H1 (cell line): ENCODE results near the gene ISG15. TPM values are rescaled to one million over a fixed set of nuclear protein-coding genes. Genes with fewer than 3 reads are reported as not detected.

ENCODE experiments used
- EGR1 ChIP-seq: IDR thresholded peaks from 2 replicates; pipeline ENCODE4 v1.6.1; 2011; ENCODE audit warnings: low read depth, low read length, borderline replicate concordance
- EZH2 ChIP-seq: fragments of 200-600 bp; sonication (generic); IDR thresholded peaks from 2 replicates; pipeline ENCODE4 v1.7.1; 2012; ENCODE audit warnings: low read depth, mild to moderate bottlenecking, moderate library complexity, low read length, inconsistent platforms; ENCODE audit not compliant: severe bottlenecking
- GTF2F1 ChIP-seq: IDR thresholded peaks from 2 replicates; pipeline ENCODE4 v1.6.1; 2012; ENCODE audit warnings: low read depth, low read length, improper control_type of control experiment, borderline replicate concordance
- JUND ChIP-seq: IDR thresholded peaks from 2 replicates; pipeline ENCODE4 v1.6.1; 2011; ENCODE audit warnings: mild to moderate bottlenecking, improper control_type of control experiment, low read length
- SIX5 ChIP-seq: IDR thresholded peaks from 2 replicates; pipeline ENCODE4 v1.6.1; 2011; ENCODE audit warnings: mild to moderate bottlenecking, low read depth, low read length
- SP2 ChIP-seq: IDR thresholded peaks from 2 replicates; pipeline ENCODE4 v1.6.1; 2012; ENCODE audit warnings: mild to moderate bottlenecking, low read length, inconsistent platforms
- polyA plus RNA-seq, 7 experiments: library from polyadenylated mRNA; depleted of rRNA in 3 of 7; stranded (reverse) in 5 of 7; unstranded in 2 of 7; fragments of >200 nt in 5 of 7; fragments of 200-250 nt in 2 of 7; gene quantifications; 1 replicate in 5 of 7; 2 replicates in 1 of 7; 4 replicates in 1 of 7; pipeline versions ENCODE4 v1.2.1 to v1.2.3, GENCODE V29; 2011 to 2013; ENCODE audit warnings: missing spikeins in 2 of 7, mixed read lengths in 2 of 7
- total RNA-seq: library from RNA; stranded (reverse); fragmentation: NEBNext Ultra II Directional; extraction: Animal tissue kit (Norgen Biotek cat#: 25700); gene quantifications from 2 replicates; pipeline ENCODE4 v1.2.1, GENCODE V29; 2021

The ISG15 gene
- total and polyA plus RNA-seq, 2 of the 8 experiments (the other 6 are each of a cell fraction or from before 2014, with no cell fraction given): 29.3 to 121 TPM

GRCh38 chr1:1043411-1043810 is 30.1 kb downstream of the ISG15 start (continued):
- TF ChIP-seq GTF2F1 (no peak), SIX5 (no peak), SP2 (no peak), JUND (no peak), EZH2 (no peak), EGR1 (no peak)
